C4-2B (cell line): Measurements from ENCODE around the gene CYP2A6.

ENCODE experiments used
- CTCF ChIP-seq: fragments of 450-650 bp; conservative IDR thresholded peaks from 2 replicates; pipeline ENCODE4 v1.5.1; 2017; ENCODE audit warnings: mild to moderate bottlenecking
- ZFX ChIP-seq: fragments of 450-650 bp; IDR thresholded peaks from 2 replicates; pipeline ENCODE4 v1.6.1; 2017

- TF ChIP-seq CTCF (no peak), ZFX (no peak)
Measured at GRCh38 chr19:40801426-40802299, 48.6 kb downstream of the CYP2A6 start.
